Kidney (tissue), 14 donors: ENCODE results near the gene CHN2. TPM values are rescaled to one million over a fixed set of nuclear protein-coding genes. Genes with fewer than 3 reads are reported as not detected.

Experiments
- DNase-seq, 5 donors: peaks; one replicate each; pipeline ENCODE4 v3.0.0-alpha.2; 2013 to 2020
- FAIRE-seq: peaks from 2 replicates; lab custom pipeline; 2012; peaks lifted over from hg19 to GRCh38; lab: Jason Lieb, UNC
- H3K27ac ChIP-seq, 2 donors: one replicate each; pipeline ENCODE4 v1.7.0; 2013; ENCODE audit warnings: low read depth in 2 of 2, low read length in 2 of 2, inconsistent platforms in 1 of 2
- H3K27me3 ChIP-seq: one replicate; pipeline ENCODE4 v1.7.1; 2013; ENCODE audit warnings: low read length, inconsistent platforms; ENCODE audit not compliant: control insufficient read depth, insufficient read depth
- H3K36me3 ChIP-seq, 3 donors: one replicate each; pipeline versions ENCODE4 v1.7.0 to v1.7.1; 2013; ENCODE audit warnings: low read length in 3 of 3, control low read depth in 1 of 3, inconsistent platforms in 1 of 3; ENCODE audit not compliant: insufficient read depth in 3 of 3, control insufficient read depth in 2 of 3
- H3K4me1 ChIP-seq, 3 donors: one replicate each; pipeline versions ENCODE4 v1.7.0 to v1.7.1; 2013; ENCODE audit warnings: low read length in 3 of 3, inconsistent platforms in 1 of 3, low read depth in 1 of 3; ENCODE audit not compliant: control insufficient read depth in 2 of 3, insufficient read depth in 2 of 3
- H3K4me3 ChIP-seq, 3 donors: one replicate each; pipeline versions ENCODE4 v1.7.0 to v1.8.1; 2013; ENCODE audit warnings: low read length in 3 of 3, control low read depth in 1 of 3, inconsistent platforms in 1 of 3
- H3K9ac ChIP-seq, 3 donors: one replicate each; pipeline versions ENCODE4 v1.7.0 to v1.7.1; 2013; ENCODE audit warnings: low read length in 3 of 3, control low read depth in 1 of 3, inconsistent platforms in 1 of 3
- H3K9me3 ChIP-seq, 3 donors: one replicate each; pipeline versions ENCODE4 v1.7.0 to v1.7.1; 2013; ENCODE audit warnings: low read length in 3 of 3, control low read depth in 1 of 3, inconsistent platforms in 1 of 3; ENCODE audit not compliant: control insufficient read depth in 2 of 3, insufficient read depth in 1 of 3
- intact Hi-C: fragments of 100-400 bp; cut with DNase I; formaldehyde crosslinking; loops from one replicate; pipeline ENCODE4 v1.11.1; 2022
- polyA plus RNA-seq: library from polyadenylated mRNA; stranded (reverse); fragments of 350-450 nt; fragmentation: Illumina TruSeq; extraction: RNeasy Lipid Tissue Mini Kit (QIAGEN cat#74804); gene quantifications from one replicate; pipeline ENCODE4 v1.2.3, GENCODE V29; 2014; ENCODE audit warnings: low read depth, low replicate concordance; ENCODE audit not compliant: insufficient read depth
- total RNA-seq: library from RNA; stranded (reverse); fragmentation: NEBNext Ultra II Directional; extraction: Animal tissue kit (Norgen Biotek cat#: 25700); gene quantifications from one replicate; pipeline ENCODE4 v1.2.1, GENCODE V29; 2021
- TF ChIP-seq, protein P1 (sequence below): IDR thresholded peaks from 3 replicates; pipeline ENCODE4 v1.5.1; 2012; ENCODE audit warnings: mild to moderate bottlenecking, moderate library complexity, borderline replicate concordance; ENCODE audit not compliant: insufficient read depth; ENCODE audit errors: extremely low read depth
- donor health status: control.
- donor health status: control.
- donor health status: control.
- donor health status: control.
- donor health status: control.
- donor health status: DM: yes; HTN: yes; CAD: no.
- donor health status: Normal renal cell carcinoma (clear cell type).

CHN2 gene
- total and polyA plus RNA-seq, 2 donors from 2014 or later = 7.4 to 22.5 TPM

DNA sequence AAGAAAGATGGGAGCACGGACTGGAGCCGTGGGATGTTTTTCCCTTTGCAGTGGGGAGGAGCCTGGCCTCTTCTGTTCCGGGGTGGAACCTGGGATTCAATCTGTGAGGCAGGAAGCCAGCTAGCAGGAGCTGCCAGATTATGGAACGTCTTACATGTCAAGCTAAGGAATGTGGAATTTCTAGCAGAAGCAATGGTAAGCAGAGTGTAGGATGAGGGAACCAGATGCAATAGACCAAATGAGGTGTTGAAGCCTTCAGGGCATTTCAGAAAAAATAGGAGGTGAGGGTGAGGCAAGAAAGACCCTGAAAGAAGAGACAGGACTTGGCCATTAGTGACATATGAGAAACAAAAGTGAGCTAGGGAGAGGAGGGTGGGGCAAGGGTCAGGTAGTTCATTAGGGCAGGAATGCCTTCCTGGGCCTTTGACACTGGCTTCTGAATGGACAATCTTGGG lies 105.5 kb downstream of the CHN2 start:
- Histone ChIP-seq H3K27me3 (no peaks in the 10 kb centered on the region), H3K4me3 (no peak overlapping the region), H3K9ac (no peak overlapping the region), H3K36me3 (no peaks in the 10 kb centered on the region), H3K9me3 (no peaks in the 10 kb centered on the region), H3K4me1 (no peaks in the 10 kb centered on the region), H3K27ac (no peak overlapping the region)
- FAIRE-seq = no peak
- TF ChIP-seq, protein P1, sequence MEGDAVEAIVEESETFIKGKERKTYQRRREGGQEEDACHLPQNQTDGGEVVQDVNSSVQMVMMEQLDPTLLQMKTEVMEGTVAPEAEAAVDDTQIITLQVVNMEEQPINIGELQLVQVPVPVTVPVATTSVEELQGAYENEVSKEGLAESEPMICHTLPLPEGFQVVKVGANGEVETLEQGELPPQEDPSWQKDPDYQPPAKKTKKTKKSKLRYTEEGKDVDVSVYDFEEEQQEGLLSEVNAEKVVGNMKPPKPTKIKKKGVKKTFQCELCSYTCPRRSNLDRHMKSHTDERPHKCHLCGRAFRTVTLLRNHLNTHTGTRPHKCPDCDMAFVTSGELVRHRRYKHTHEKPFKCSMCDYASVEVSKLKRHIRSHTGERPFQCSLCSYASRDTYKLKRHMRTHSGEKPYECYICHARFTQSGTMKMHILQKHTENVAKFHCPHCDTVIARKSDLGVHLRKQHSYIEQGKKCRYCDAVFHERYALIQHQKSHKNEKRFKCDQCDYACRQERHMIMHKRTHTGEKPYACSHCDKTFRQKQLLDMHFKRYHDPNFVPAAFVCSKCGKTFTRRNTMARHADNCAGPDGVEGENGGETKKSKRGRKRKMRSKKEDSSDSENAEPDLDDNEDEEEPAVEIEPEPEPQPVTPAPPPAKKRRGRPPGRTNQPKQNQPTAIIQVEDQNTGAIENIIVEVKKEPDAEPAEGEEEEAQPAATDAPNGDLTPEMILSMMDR = no peak
- intact Hi-C loops = no loop called here
- peak in 1 of 5 donors; percentile 56 for DNase-seq

GRCh38 chr7:29300649-29301048 lies 106.1 kb downstream of the CHN2 start:
- no peak for FAIRE-seq

DNA sequence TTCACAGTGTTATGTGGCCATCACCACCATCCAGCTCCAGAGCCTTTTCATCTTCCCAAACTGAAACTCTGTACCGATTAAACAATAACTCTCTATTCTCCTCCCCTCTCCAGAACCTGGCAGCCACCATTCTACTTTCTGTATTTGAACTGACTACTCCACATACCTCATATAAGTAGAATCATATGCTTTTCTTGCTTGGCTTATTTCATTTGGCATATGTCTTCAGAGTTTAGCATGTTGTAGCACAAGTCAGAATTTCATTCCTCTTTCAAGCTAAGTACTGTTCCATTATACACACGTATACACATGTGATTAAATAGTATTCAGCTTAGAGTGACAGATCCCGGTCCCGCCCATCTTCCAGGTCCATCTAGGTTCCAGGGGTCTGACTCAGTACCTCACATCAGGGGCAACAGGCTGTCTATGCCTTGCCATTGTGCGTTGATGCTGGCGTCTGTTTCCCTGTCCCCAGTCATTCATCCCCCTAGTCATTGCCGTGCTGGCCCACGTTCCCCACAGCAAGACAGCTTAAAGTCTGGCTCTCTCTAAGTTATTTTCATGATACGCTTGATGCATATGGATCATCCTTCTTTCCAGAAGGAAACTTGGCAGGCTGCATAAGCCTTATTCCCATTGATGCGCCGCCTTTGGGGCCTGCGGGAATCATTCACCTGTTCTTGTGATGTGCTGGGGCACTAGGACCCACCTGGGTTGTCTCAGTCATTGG lies 108.3 kb downstream of the CHN2 start:
- Histone ChIP-seq H3K9ac (no peak overlapping the region), H3K9me3 (no peaks in the 10 kb centered on the region), H3K4me3 (no peak overlapping the region), H3K4me1 (no peaks in the 10 kb centered on the region), H3K27me3 (no peaks in the 10 kb centered on the region), H3K36me3 (no peaks in the 10 kb centered on the region), H3K27ac (no peak overlapping the region)
- FAIRE-seq = no peak
- TF ChIP-seq, protein P1 = no peak
- no peak for DNase-seq
- intact Hi-C loops = no loop called here

More at GRCh38 chr7:29300649-29301048, 106.1 kb downstream of the CHN2 start:
- no peak overlapping the region for H3K27ac ChIP-seq
- no peak for DNase-seq
- H3K9ac ChIP-seq = no peak overlapping the region
- TF ChIP-seq, protein P1 = no peak
- H3K36me3 ChIP-seq = no peaks in the 10 kb centered on the region
- no peaks in the 10 kb centered on the region for H3K4me1 ChIP-seq
- H3K9me3 ChIP-seq = no peaks in the 10 kb centered on the region
- H3K4me3 ChIP-seq = no peak overlapping the region
- H3K27me3 ChIP-seq = no peaks in the 10 kb centered on the region
- intact Hi-C loops = no loop called here
